ENCODE data around the gene OTOGL.
"Not testable (repeated sequence)": the region's sequence is repeated elsewhere in the genome, so short reads cannot be mapped to it uniquely, and the experiment has no call there.

OTOGL gene

GRCh38 chr12:80272387-80272915 lies 173.1 kb downstream of the OTOGL start:
- no peak for DNase-seq (ENCODE audit: low read depth)

GRCh38 chr12:80273144-80273543 lies 173.8 kb downstream of the OTOGL start:
- DNase-seq (ENCODE audit: low read depth): no peak

GRCh38 chr12:80277732-80278131 lies 178.4 kb downstream of the OTOGL start:
- no peak for DNase-seq (ENCODE audit: low read depth)

- DNase-seq (ENCODE audit: low read depth): no peak
Observed at GRCh38 chr12:80282226-80282625, 182.9 kb downstream of the OTOGL start.

DNA sequence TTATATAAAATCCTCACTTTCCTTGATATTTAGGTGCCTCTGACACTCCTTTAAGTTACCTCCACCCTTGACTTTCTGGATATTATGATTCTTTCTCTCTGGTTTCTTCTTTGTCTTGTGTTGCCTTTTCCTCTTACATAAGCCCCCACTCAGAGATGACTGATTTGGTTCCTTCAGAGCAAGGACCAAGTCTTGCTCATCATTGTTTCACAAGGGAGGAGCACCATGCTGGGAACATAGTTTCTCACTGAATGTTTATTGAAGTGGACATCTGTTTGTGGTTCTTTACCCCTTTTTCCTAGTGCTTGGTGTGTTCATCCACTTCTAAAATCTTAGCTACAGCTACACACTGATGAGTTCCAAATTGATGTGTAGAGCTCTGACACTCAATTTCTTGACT lies 183.4 kb downstream of the OTOGL start:
- no peak for DNase-seq (ENCODE audit: low read depth)

DNA sequence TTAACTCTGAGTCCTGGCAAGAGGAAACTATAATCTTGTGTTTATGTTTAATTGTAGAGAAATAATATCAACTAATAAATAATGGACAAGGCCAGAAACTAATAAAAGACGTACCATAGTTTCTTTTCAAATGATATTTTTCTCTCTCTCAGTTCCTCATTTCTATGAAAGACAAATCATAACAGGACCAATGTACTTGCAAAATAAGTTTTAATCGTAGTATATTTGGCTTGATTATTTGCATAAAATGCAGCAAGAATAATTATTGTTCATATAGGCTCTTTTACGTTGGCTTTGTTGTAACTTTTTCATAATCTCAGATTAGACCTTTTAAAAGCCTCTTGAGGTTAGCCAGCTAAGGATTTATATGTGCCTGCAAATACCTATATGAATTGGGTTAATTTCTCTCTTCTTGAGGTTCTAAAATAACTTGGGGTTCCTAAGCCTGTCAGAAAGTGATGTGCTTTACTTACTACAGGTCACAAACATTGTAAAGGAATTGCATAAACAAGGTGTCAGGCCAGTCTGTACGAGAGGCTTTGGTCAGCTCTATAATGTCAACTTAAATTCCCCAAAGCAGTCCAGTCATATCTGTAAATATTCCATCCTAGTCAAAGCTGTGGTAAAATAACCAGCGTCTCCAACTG lies 191.9 kb downstream of the OTOGL start:
- DNase-seq (ENCODE audit: low read depth): no peak

DNA sequence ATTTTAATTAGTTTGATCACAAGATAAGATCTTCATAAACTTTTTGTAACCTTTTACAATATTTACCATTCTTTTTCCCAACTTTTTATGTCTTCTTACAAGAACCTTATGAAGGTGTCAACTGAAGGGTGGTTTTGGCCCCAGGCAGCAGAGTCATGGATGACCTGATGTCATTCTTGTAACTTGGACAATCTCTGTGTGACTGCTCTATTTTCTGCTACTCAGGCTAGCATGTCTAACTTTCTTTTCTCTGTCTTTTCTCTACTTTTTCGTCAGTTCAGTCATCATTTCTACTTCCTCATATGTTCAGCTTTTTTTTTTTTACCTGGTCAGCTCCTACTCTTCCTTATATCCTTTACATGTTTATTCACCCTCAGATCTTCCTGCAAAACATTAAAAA lies 194.0 kb downstream of the OTOGL start:
- DNase-seq (ENCODE audit: low read depth): no peak

DNA sequence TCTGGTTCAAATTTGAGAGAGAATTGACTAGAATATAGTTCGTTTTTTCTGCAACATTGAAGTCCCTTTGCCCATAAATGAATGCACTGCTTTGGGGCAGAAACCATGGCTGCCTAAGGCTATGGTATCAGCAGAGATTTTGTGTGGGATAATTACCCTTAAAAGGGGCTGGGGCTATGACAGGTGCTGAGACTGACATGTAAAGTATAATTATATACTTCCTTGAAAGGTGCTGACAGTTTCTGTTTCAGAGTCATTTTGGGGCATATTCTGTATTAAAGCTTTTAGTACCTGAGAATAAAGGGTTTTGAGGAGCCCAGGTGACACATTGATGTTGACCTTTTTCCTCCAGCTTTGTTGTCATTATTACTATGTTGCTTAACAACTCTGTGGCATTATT lies 194.4 kb downstream of the OTOGL start:
- DNase-seq (ENCODE audit: low read depth): no peak

DNA sequence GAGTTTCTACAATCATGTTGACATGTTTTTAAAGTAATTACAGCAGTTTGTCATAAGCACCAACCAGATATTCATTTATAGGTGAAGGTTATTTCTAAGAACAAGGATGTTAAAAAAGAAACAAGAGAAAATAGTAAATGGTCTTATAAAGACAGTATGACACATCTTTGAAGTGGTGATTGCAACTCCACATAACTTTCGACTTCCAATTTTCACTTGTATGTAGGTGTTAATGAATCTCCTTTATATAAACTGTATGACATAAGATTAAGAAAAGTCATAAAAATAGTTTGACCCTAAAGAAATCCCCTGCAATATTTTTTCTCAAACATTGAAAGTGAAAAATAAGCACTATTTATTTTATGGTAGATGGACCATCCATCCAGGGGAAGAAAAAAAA lies 199.9 kb downstream of the OTOGL start:
- no peak for DNase-seq (ENCODE audit: low read depth)

DNA sequence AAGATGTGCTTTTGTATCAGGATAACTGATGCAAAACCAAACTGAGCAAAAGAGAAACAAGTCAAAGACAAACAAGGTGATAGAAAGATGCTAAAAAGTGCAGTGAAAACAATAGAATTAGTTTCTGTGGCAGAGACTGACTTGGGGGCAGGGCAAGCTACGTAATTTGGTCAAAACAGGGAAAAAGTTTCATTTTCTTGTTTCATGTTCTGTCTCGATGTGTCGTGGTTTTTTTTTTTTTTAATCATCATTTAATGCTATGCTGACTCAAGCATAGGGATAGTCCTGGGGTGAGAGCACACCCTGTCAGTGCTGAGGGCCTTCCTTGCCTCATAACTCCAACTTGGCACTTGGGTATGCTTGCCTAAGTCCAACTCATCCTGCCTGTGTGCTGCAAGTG lies 200.6 kb downstream of the OTOGL start:
- no peak for DNase-seq (ENCODE audit: low read depth)

DNA sequence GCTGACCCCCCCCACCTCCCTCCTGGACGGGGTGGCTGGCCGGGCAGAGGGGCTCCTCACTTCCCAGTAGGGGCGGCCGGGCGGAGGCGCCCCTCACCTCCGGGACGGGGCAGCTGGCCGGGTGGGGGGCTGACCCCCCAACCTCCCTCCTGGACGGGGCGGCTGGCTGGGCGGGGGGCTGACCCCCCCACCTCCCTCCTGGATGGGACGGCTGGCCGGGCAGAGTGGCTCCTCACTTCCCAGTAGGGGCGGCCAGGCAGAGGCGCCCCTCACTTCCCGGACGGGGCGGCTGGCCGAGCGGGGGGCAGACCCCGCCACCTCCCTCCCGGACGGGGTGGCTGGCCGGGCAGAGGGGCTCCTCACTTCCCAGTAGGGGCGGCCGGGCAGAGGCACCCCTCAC lies 208.1 kb downstream of the OTOGL start:
- not testable (repeated sequence) for DNase-seq (ENCODE audit: low read depth)

- no peak for DNase-seq (ENCODE audit: low read depth)
Observed at GRCh38 chr12:80313209-80313608, 213.9 kb downstream of the OTOGL start.

- no peak for DNase-seq (ENCODE audit: low read depth)
Observed at GRCh38 chr12:80314741-80315140, 215.4 kb downstream of the OTOGL start.

GRCh38 chr12:80316222-80316621 lies 216.9 kb downstream of the OTOGL start:
- no peak for DNase-seq (ENCODE audit: low read depth)

DNA sequence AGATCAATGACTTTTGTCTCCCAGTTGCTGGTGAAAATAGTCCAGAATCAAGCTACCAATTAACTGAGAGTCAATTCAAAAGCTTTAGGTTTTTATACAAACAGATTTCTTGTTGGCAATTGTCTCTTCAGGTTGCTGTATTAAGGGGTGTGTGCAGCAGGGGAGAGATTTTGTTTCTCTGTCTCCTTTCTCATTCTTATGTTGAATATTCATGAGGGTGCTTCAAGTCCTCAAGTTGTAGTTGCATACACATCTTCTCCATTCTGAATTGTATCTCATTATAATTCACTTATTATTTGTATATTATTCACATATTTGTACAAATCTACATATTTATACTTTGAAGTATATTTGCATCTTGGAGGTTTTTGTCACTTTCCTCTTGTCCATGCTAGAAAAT lies 218.0 kb downstream of the OTOGL start:
- no peak for DNase-seq (ENCODE audit: low read depth)

GRCh38 chr12:80317899-80318298 lies 218.6 kb downstream of the OTOGL start:
- DNase-seq (ENCODE audit: low read depth): no peak

DNA sequence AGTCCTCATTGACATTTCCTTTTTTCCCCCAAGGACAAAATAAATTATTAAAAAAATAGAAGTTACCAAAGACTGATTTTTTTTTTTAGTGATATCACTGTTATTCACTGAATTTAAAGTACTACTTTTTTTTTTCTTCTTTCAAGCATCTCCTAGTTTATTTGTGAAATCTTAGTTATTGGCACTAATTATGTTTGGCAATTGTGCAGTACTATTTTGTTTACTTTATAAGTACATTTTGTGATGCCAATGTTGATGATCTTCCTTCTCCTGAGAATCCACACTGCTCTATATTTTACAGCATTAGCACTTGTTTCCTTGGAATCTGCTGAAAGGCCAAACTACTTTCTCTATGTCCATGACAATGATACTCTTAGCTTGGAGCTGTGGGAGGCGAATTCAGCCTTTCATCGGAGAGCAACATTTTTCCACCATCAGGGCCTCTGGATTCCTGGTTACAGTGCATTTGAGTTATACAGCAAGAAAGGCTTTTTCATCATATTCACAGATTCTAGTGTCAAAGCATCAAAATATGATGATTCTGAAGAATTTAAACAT lies 220.9 kb downstream of the OTOGL start:
- no peak for DNase-seq (ENCODE audit: low read depth)

DNA sequence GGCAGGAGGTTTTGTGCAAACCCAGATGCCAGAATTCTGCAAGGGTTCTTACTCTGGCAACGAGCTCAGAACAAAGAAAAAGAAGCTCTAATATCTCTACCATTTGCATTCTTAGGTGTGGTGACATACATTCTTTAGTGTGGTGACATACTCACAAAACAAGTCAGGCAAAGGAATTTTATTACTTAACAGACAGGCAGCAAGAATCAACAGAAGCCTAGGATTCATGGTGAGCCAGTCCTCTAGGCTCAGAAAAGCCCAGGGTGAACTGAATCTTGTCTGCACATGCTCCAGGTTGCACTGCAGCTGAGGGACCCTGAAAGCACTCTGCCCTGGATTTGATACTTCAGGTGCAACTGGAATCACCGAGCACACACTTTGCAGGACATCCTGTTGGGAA lies 222.3 kb downstream of the OTOGL start:
- DNase-seq (ENCODE audit: low read depth): no peak

GRCh38 chr12:80325167-80325959 lies 226.0 kb downstream of the OTOGL start:
- no peak for DNase-seq (ENCODE audit: low read depth)

DNA sequence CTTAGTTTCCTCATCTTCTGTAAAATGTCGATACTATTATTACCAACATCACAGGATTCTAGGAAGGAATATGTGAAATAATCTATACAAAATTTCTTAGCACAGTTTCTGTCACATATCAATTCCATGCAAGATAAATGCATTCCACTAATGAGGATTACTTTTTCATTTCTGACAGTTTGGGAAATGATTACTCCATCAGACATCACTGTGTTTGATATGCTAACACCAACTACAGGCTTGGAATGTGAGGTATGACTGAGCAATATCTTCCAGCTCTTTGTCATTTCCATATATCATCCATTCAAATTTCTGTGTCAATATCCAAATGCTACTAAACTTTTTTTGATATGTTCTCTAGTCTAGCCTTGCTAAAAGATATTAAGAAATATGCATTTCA lies 233.5 kb downstream of the OTOGL start:
- DNase-seq (ENCODE audit: low read depth): no peak

DNA sequence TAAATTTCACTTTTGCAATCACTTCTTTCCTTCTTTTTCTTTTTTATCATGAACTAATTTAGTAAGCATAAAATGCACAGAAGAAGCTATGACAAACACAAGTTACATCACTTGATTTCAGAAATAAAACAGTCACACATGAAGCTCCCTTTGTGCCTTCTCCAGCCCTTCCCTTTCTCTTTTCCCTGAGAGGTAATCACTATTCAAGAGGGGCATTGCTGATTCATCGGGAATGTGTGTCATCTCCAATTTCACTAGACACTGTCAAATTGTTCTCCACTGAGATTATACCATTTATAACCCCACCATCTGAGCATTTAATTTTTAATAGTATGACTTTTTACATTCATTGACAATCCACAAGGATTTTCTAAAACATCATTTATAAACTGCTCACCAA lies 253.1 kb downstream of the OTOGL start:
- no peak for DNase-seq (ENCODE audit: low read depth)

GRCh38 chr12:80353254-80353653 lies 253.9 kb downstream of the OTOGL start:
- no peak for DNase-seq (ENCODE audit: low read depth)

DNA sequence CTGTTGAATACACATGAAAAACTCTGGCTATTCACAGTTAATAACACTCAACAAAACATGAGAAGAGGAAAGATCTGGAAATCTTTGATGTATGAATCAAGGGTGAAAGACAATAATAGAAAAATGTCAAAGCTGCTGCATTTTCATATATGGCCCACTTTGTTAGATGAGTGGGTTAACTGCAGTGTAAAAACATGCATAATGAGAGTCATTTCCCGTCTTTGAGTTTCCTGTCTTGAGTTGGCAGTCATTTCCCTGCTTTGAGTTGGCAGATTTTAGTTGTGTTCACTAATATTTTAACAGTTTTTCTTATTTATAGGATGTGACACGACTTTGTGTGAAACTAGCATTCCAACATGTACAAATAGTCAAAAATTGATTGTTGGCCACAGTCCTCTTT lies 256.8 kb downstream of the OTOGL start:
- no peak for DNase-seq (ENCODE audit: low read depth)

Measured in activated T-cell treated with anti-CD3 and anti-CD28 coated beads for 1 hour (primary cell).